NCI-H774 (cell line): ENCODE measurements around the gene NSFL1C.
"Not testable (repeated sequence)": the region's sequence is repeated elsewhere in the genome, so short reads cannot be mapped to it uniquely, and the experiment has no call there.

Experiments
- DNase-seq: peaks from one replicate; lab custom pipeline; 2025; lab: John Stamatoyannopoulos, UW

The NSFL1C gene

DNA sequence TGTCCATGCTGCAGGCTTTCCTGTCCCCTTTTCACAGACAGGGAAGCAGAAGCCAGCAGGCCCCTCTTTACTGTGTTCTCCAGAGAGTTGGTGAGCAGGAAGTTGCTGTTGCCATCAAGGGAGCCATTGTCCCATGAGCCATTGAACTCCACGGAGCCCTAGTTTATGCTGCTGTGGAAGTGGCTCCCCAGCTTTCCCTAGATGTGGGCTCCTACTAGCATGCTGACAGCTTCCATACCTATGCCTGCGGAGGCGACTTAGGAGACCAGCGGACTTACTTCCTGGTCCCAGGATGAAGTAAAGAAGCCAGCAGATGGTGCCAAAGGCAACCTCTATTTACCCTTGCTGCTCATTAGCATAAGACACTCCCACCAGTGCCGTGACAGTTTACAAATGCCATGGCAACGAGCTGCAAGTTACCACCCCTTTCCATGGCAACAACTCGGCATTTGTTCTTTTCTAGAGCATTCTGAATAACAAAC lies 43.0 kb downstream of the NSFL1C start:
- peak; percentile 86 for DNase-seq

DNA sequence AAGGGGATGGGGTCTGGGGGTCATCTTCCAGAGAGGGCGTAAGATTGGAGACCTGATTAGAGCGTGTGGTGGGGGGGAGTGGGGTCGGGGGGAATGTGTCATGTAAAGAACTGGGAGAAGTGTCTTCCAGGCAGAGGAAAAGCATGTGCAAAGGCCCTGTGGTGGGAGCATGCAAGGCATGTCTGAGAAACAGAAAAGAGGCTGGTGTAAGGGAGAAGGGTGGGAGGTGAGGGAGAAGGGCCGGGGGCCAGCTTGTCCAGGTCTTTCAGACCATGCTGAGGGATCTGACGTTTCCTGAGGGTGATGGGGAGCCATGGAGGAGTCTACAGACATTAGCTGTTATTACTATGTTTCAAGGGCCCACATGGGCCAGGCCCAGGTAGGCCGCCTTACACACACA lies 43.4 kb downstream of the NSFL1C start:
- DNase-seq: no peak

- DNase-seq: no peak
These were observed 43.9 kb downstream of the NSFL1C start for GRCh38 chr20:1422753-1423152.

- no peak for DNase-seq
These were observed 46.6 kb downstream of the NSFL1C start for GRCh38 chr20:1420066-1420465.

GRCh38 chr20:1418350-1418749 lies 48.3 kb downstream of the NSFL1C start:
- no peak for DNase-seq

DNA sequence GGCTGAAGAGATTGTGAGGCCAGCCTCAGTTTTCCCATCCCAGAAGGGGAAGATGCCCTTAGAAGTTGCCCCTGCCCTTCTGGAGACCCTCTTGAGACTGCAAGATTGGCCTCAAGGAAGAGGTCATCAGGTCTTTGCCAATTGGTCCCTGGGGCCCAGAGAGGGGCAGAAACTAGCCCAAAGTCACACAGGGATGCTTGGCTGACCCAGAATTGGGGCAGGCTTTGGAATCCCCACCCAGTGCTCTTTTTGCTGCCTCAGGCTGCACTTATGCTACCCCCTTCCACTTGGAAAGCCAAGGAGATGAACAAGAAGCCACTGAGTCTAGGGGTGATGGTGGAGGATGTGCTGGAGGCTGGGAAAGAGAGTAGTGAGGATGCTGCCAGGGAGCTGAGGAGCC lies 48.9 kb downstream of the NSFL1C start:
- no peak for DNase-seq

DNA sequence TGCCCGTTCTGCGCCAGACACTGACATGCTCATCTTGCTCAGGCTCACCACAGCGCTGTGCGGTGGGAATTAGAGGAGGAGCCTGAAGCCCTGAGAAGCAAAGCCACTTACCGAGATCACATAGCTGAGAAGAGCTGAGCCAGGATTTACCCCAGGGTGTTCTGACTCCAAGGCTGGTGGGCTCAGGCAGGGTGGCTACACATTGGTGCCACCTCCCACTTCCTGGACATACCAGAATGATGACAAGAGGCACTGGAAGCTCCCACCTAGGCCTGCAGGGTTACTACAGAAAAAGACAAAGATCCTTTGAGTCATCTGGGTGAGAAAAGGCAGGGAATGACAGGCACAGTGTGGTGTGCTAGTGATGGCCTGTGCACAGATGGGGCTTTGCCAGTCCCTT lies 49.4 kb downstream of the NSFL1C start:
- DNase-seq: no peak

GRCh38 chr20:1415667-1416468 lies 50.8 kb downstream of the NSFL1C start:
- no peak for DNase-seq

GRCh38 chr20:1414982-1415381 lies 51.7 kb downstream of the NSFL1C start:
- no peak for DNase-seq

DNA sequence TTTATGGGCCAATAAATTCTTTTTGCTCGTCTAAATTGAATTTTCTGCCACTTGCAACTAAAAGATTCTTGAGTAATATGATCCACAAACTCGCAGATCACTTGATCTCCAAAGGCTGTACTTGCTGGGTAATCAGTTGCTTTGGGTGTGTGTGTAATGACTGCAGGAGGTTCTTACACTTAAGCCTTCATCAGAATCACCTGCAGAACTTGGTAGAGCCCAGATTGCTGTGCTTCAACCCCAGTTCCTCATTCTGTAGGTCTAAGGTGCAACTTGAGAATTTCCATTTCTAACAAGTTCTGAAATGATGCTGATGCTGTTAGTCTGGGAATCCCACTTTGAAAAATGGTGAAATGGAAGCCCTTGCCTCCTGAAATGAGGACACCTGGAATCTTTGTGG lies 60.8 kb downstream of the NSFL1C start:
- DNase-seq: no peak

DNA sequence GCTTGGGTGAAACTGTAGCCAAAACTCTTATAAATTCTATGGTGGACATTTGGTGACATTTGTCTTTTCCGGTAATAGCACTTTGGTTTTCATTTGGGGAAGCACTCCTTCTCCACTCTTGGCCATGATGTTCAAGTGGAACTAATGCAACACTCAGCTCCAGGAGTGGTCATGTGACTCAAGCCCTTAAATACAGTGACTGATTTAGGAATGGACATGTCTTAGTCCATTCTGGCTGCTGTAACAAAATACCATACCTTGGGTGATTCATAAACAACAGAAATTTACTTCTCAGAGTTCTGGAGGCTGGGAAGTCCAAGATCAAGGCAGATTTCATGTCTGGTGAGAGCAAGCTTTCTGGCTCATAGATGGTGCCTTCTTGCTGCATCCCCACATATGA lies 63.0 kb downstream of the NSFL1C start:
- no peak for DNase-seq

GRCh38 chr20:1402149-1402548 lies 64.5 kb downstream of the NSFL1C start:
- DNase-seq: no peak

GRCh38 chr20:1401451-1401907 lies 65.2 kb downstream of the NSFL1C start:
- DNase-seq: no peak

DNA sequence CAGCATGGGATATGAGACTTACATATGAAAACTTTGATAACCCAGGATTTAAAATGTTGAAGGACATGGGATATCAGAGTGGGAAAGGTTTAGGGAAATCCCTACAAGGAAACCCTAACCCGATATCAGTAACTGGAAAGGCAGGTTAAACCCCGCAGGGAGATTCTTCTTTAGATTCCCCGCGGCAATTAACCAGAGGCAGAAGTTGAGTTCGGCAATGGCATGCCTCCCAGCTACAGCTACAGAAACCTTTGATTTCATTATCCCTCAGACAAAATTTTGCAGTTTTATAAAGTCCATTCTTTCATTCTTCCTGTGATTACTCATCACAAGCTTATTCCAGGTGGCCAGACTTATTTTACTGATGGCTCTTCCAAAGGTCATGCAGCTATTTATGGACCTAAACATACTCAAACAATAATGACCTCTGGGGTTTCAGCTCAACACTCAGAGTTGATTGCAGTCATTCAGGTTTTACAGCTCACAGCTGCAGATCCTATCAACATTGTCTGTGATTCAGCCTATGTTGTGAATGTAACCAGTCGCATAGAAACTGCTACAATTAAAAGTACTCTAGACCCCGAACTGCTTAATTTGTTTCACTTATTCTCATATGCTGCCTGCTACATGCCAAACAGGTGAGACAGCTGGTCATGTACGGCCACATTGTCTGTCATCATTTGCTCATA lies 66.8 kb downstream of the NSFL1C start:
- DNase-seq: peak; percentile 69

- not testable (repeated sequence) for DNase-seq
These were observed 68.5 kb downstream of the NSFL1C start for GRCh38 chr20:1398185-1398584.

DNA sequence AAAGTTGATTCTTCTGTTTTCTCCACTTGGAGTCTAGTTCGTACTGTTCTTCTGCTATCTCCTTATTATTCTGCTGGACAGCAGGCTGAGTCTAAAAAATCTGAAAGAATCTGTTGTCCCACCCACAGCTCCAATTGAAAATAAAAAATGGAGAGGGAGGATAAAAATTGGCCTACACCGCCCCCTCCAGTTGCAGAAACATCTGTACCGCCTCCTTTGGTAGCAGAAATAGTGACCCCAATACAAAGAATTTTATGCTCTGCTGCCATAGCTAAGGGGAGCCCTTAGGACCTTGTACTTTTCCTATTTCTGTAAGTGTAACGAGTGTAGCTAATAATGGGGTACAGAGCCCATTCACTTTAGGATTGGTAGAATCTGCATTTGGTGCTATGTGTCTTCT lies 68.9 kb downstream of the NSFL1C start:
- DNase-seq: no peak

- DNase-seq: no peak
These were observed 69.9 kb downstream of the NSFL1C start for GRCh38 chr20:1396702-1397101.

- DNase-seq: no peak
These were observed 70.4 kb downstream of the NSFL1C start for GRCh38 chr20:1396264-1396663.

DNA sequence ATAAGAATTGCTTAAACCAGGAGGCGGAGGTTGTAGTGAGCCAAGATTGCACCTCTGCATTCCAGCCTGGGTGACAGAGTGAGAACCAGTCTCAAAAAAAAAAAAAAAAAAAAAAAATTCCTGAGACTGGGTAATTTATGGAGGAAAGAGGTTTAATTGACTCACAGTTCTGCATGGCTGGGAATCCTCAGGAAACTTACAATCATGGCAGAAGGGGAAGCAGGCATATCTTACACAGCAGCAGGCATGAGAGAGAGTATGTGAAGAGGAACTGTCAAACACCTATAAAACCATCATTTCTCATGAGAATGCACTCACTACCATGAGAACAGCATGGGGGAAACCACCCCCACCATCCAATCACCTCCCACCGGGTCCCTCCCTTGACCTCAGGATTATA lies 72.0 kb downstream of the NSFL1C start:
- no peak for DNase-seq

DNA sequence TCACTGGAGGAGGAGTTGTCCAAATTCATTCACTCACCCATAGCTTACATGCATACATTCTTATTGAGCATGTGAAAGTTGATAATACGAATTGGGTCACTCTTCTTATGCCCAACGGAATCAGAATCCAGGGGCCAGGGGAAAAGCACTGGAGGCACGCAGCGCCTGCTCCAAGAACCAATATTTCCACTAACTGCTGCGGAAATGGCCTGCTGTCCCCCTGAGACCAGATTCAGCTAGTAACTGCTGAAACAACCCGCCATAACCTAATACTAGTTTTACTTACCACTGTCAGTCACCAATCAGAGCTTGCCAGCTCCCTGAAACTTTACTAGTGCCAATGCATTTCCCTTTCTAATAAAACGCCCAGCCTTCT lies 73.2 kb downstream of the NSFL1C start:
- no peak for DNase-seq

GRCh38 chr20:1392693-1393506 lies 73.7 kb downstream of the NSFL1C start, which contains the start of gene FKBP1A:
Gene FKBP1A, minus strand, starts transcription at chr20:1393054. Its CDS starts 56 bp downstream, at chr20:1392998.
- peak; percentile 90 for DNase-seq

GRCh38 chr20:1392443-1392692 lies 74.3 kb downstream of the NSFL1C start:
- no peak for DNase-seq
